OCI-LY1 (cell line): ENCODE results near the gene CRYBB1.
A peak's percentile ranks its signal among the peaks of the same experiment; 100 is the strongest.

Experiments
- H2AFZ ChIP-seq: fragments of 200-600 bp; sonication (generic), shearing (Covaris generic); 2 replicates; pipeline ENCODE4 v1.6.0; 2014; ENCODE audit warnings: antibody characterized with exemption, mild to moderate bottlenecking, low read length
- H3F3A ChIP-seq: fragments of 200-600 bp; sonication (generic), shearing (Covaris generic); 2 replicates; pipeline ENCODE4 v1.6.0; 2014; ENCODE audit warnings: mild to moderate bottlenecking, antibody characterized with exemption, low read length, moderate library complexity; ENCODE audit not compliant: insufficient read depth
- H3K27ac ChIP-seq: fragments of 200-600 bp; sonication (generic); 2 replicates; pipeline ENCODE4 v1.5.1; 2014; ENCODE audit warnings: low read length, mixed run types, mild to moderate bottlenecking, low read depth; ENCODE audit not compliant: poor library complexity, severe bottlenecking
- H3K27me3 ChIP-seq: fragments of 200-600 bp; sonication (generic); 2 replicates; pipeline ENCODE4 v1.6.0; 2014; ENCODE audit warnings: antibody characterized with exemption, mild to moderate bottlenecking, low read length, moderate library complexity; ENCODE audit not compliant: insufficient read depth
- H3K36me3 ChIP-seq: fragments of 200-600 bp; sonication (generic); 2 replicates; pipeline ENCODE4 v1.6.1; 2014; ENCODE audit warnings: mild to moderate bottlenecking, antibody characterized with exemption, low read length, moderate library complexity, mixed read lengths; ENCODE audit not compliant: insufficient read depth
- H3K4me1 ChIP-seq: fragments of 200-600 bp; sonication (generic); 2 replicates; pipeline ENCODE4 v1.5.1; 2014; ENCODE audit warnings: mild to moderate bottlenecking, low read length, moderate library complexity; ENCODE audit not compliant: insufficient read depth, severe bottlenecking
- H3K4me2 ChIP-seq: fragments of 200-600 bp; sonication (generic), shearing (Covaris generic); 2 replicates; pipeline ENCODE4 v1.6.1; 2014; ENCODE audit warnings: low read length
- H3K4me3 ChIP-seq: fragments of 200-600 bp; sonication (generic); 2 replicates; pipeline ENCODE4 v1.5.1; 2014; ENCODE audit warnings: low read length, low read depth, mild to moderate bottlenecking, mixed read lengths; ENCODE audit not compliant: poor library complexity, severe bottlenecking
- H3K79me2 ChIP-seq: fragments of 200-600 bp; shearing (Covaris generic); 2 replicates; pipeline ENCODE4 v1.6.1; 2016; ENCODE audit warnings: mixed run types, low read length, mixed read lengths; ENCODE audit not compliant: insufficient read depth
- H3K9ac ChIP-seq: fragments of 200-600 bp; sonication (generic), shearing (Covaris generic); 2 replicates; pipeline ENCODE4 v1.6.1; 2014; ENCODE audit warnings: mild to moderate bottlenecking, low read length, mixed read lengths
- H3K9me2 ChIP-seq: fragments of 200-600 bp; sonication (generic), shearing (Covaris generic); 2 replicates; pipeline ENCODE4 v1.6.1; 2014; ENCODE audit warnings: low read depth, mild to moderate bottlenecking, low read length, mixed read lengths
- H3K9me3 ChIP-seq: fragments of 200-600 bp; shearing (Covaris generic); 2 replicates; pipeline ENCODE4 v1.6.1; 2014; ENCODE audit warnings: low read length, mixed read lengths
- H4K20me1 ChIP-seq: fragments of 200-600 bp; sonication (generic), shearing (Covaris generic); 2 replicates; pipeline ENCODE4 v1.6.0; 2016; ENCODE audit warnings: mild to moderate bottlenecking, low read length; ENCODE audit not compliant: insufficient read depth
- EZH2 ChIP-seq: fragments of 200-600 bp; sonication (generic), shearing (Covaris generic); IDR thresholded peaks from 2 replicates; pipeline ENCODE4 v1.8.0; 2017; ENCODE audit warnings: borderline replicate concordance, mixed run types, mild to moderate bottlenecking, antibody characterized with exemption, low read length, moderate library complexity, mixed read lengths
- TF ChIP-seq, protein P1 (sequence below): fragments of 200-600 bp; sonication (generic), shearing (Covaris generic); IDR thresholded peaks from 2 replicates; pipeline ENCODE4 v1.5.1; 2017; ENCODE audit warnings: mild to moderate bottlenecking, antibody characterized with exemption, low read length, moderate library complexity, mixed read lengths

Gene CRYBB1

DNA sequence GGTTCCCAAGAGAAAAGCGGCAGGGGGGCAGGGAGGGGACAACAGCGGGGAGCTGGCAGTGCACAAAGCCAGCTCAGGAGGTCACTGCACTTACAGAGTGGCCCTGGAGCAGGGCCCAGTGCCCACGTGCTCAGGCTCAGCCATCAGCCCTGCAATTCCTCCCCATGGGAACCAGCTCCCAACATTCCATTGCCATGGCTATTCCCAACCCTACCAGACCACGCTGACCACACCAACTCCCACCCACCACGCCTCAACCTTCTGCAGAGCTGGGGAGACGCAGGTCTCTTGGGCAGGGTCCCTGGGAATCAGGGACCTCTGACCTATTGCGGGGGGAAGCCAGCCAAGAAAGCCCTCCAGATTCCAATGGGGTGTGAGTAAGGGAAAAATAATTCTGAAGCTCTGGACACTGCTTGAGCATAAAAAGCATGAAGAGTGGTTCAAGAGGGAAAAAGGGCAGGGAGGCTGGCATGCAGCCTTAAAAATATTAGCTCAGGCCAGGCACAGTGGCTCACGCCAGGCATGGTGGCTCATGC is 67.3 kb downstream of the CRYBB1 start:
- no peaks in the 10 kb centered on the region for H3K9me2 ChIP-seq
- TF ChIP-seq, protein P1, sequence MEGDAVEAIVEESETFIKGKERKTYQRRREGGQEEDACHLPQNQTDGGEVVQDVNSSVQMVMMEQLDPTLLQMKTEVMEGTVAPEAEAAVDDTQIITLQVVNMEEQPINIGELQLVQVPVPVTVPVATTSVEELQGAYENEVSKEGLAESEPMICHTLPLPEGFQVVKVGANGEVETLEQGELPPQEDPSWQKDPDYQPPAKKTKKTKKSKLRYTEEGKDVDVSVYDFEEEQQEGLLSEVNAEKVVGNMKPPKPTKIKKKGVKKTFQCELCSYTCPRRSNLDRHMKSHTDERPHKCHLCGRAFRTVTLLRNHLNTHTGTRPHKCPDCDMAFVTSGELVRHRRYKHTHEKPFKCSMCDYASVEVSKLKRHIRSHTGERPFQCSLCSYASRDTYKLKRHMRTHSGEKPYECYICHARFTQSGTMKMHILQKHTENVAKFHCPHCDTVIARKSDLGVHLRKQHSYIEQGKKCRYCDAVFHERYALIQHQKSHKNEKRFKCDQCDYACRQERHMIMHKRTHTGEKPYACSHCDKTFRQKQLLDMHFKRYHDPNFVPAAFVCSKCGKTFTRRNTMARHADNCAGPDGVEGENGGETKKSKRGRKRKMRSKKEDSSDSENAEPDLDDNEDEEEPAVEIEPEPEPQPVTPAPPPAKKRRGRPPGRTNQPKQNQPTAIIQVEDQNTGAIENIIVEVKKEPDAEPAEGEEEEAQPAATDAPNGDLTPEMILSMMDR = no peak
- no peak for TF ChIP-seq EZH2
- H3K27ac ChIP-seq = peak overlapping the region; percentile 94
- H3K36me3 ChIP-seq = peaks cover 17% of the 10 kb centered on the region
- H3F3A ChIP-seq = 0 out of 2 replicates have a peak, but pooled peaks cover 3% of the 10 kb centered on the region
- H3K4me2 ChIP-seq = no peak overlapping the region; the same call in 1 of the 2 replicates
- peaks cover 86% of the 10 kb centered on the region for H3K4me1 ChIP-seq
- no peak overlapping the region for H2AFZ ChIP-seq
- H4K20me1 ChIP-seq = no peaks in the 10 kb centered on the region
- peaks cover 4% of the 10 kb centered on the region for H3K79me2 ChIP-seq
- H3K9me3 ChIP-seq = no peaks in the 10 kb centered on the region
- H3K27me3 ChIP-seq = no peaks in the 10 kb centered on the region
- H3K4me3 ChIP-seq = no peak overlapping the region
- H3K9ac ChIP-seq = no peak overlapping the region; the same call in 1 of the 2 replicates

DNA sequence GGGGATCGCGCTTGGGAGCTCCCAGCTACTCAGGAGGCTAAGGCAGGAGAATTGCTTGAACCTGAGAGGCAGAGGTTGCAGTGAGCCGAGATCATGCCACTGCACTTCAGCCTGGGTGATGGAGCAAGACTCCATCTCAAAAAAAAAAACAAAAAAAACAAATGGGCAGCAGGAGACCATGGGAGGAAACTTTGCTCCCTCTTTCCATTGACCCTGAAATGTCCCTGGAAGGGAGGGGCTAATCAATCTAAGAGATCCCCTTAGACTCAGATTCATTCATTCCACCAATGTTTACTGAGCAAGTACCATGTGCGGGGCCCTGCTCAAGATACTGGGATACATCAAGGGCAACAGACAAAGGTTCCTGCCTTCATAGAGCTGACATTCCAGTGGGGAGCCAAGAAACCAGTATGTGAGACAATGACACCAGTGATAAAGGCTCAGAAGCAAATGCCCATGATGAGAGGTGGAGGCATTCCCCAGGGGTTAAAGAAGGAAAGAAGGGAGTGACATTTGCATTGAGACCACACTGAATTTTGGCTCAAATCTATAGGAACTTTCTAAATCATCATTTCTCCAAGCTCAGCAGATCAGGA is 67.8 kb downstream of the CRYBB1 start:
- no peak overlapping the region for H3K4me3 ChIP-seq
- no peak overlapping the region; the same call in 1 of the 2 replicates for H3K4me2 ChIP-seq
- peaks cover 81% of the 10 kb centered on the region for H3K4me1 ChIP-seq
- H3K27me3 ChIP-seq = no peaks in the 10 kb centered on the region
- TF ChIP-seq, protein P1 = no peak
- TF ChIP-seq EZH2 = no peak
- peaks cover 4% of the 10 kb centered on the region for H3K79me2 ChIP-seq
- H2AFZ ChIP-seq = no peak overlapping the region
- H4K20me1 ChIP-seq = no peaks in the 10 kb centered on the region
- no peak overlapping the region; the same call in 1 of the 2 replicates for H3K9ac ChIP-seq
- 0 out of 2 replicates have a peak, but pooled peaks cover 3% of the 10 kb centered on the region for H3F3A ChIP-seq
- no peaks in the 10 kb centered on the region for H3K9me3 ChIP-seq
- H3K36me3 ChIP-seq = peaks cover 19% of the 10 kb centered on the region
- peak overlapping the region; percentile 94 for H3K27ac ChIP-seq
- no peaks in the 10 kb centered on the region for H3K9me2 ChIP-seq
